CD4-positive, alpha-beta T cell treated with Interleukin-21 for 1 hour (primary cell): ENCODE measurements around the gene ATL1.

Experiments used
- DNase-seq: peaks from one replicate; pipeline ENCODE4 v3.0.0-alpha.2; 2020

The ATL1 gene

DNA sequence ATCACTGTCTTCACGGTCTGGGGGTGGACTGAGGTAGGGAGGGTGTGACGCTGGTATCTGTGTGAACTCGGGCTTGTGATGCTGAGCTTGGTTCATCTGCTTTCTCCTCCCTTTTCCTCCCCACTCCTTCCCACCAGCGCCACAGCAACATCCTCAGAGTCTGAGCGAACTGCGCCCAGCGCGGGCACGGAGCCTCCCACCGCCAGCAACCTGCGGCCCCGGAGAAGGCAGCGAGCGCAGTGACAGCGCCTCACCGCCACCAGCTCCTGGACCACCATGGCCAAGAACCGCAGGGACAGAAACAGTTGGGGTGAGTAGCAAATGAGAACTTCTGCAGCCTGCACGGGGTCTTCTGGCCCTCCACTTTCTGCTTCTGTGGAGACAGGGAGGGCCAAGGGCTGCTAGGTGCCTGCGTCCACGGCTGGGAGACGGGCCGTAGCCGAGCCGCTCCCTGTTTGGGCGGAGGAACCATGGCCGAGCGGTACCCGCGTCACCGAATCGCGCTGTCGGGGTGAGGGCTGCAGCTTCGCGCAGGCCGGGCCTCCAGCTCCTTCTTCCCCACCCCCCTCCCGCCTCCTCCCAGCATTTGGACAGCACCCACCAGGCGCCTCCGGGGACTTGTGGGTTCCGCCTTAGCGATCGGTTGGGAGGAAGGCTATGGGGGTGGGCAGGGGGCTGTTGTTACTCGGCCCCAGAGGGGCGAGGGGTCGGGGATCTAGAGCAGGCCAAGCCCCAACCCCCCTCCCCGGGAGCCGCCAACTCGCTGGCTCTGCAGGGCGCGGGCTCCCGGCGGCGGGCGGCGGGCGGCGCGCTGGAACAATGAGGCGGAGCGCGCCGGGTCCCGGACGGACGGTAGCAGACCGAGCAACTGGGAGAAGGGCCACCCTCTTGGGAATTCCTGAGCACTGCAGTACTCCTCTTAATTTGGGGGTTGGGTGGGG is at the start of gene ATL1:
Gene ATL1, plus strand, starts transcription at position 156 of the 941 bp plus-strand sequence. Its CDS starts 121 bp downstream, at position 277.
- DNase-seq = peak; percentile 31

DNA sequence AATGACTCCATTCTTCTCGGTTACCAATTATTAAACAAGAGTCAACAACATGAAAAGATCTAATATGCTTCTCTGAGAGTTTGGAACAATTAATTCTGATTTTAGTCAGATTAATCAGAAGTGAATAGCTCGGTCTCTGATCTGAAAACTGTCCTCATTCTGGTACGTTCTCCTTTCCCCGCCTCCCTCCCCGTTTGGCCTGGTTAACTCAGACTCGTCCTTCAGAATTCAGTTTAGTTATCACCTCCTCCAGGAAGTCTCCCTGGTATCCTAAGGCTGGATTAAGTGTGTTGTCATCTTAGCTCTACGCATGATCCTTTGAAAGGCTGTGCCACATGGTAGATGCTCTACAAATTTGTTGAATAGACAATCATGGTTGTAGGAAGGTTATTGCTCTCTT is 49.8 kb upstream of the ATL1 start:
- DNase-seq = no peak

DNA sequence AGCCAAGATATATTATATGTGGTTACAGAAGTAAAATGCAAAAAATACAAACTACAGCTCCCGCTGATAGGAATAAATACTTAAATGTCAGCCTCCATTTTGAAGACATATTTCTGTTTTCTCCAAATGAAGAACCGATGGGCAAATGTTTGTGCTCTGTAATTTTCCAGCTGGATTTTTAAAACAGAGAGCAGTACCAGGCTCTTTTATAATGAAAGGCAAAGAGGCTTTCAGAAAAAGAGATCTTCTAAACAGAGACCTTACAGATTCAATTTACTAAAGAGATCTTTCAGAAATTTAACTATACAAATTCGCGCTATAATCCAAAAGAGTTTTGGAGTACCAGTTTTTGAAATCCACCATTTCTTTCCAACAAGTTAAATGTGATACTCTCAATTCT is 47.5 kb upstream of the ATL1 start:
- no peak for DNase-seq

DNA sequence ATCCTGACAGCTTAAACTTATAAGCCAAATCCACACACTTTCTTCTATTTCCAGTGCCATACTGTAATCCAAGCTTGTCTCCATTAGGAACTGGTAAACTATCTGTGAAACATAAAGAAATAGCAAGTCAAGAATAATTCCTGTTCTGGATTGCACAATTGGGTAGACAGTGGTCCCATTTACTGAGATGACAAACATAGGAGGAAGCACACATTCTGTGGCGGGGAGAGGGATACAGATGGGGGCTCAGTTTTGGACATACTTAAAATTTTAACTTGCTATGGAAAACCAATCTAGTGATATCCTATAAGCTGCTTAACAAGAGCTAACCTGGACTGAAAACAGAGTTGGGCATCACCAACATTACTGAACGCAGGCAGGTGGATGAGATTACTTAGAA is 43.9 kb upstream of the ATL1 start:
- no peak for DNase-seq

- peak; percentile 39 for DNase-seq
Observed at GRCh38 chr14:50520947-50521815, 38.8 kb upstream of the ATL1 start.

GRCh38 chr14:50521912-50522341 is 38.0 kb upstream of the ATL1 start:
- peak; percentile 15 for DNase-seq

DNA sequence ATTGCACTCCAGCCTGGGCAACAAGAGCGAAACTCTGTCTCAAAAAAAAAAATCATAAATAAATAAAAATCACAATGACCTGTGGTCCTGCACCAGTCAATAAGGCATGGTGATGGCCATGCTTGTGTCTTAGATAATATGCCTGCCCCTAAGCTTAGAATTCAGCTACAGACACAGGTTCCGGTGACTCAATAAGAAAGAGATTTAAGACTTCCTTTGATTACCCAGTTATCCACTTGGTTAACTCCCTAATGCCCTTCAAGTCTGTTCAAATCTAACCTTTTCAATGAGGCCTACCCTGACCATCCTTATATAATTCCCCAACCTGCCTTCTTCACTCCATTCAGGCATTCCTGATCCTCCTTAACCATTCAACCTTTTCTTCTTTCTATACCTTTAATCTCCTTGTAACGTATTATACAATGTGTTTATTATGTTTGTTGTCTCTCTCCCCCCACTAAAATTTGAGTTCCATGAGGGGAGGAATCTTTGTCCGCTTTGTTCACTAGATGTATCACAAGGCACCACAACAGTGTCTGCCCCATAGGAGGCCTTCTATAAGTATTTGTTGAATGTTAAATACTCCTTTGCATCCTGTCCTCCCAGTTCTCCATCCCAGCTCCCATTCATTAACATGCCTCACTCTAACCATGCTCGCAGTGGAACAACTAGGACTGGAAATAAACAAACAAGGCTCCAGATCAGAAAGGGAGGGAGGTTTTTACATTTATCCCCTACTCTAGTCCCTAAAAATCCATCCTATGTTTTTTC is 36.5 kb upstream of the ATL1 start:
- no peak for DNase-seq

- DNase-seq = no peak
Observed at GRCh38 chr14:50524060-50524459, 35.9 kb upstream of the ATL1 start.

- no peak for DNase-seq
Observed at GRCh38 chr14:50524731-50525515, 35.0 kb upstream of the ATL1 start.

GRCh38 chr14:50528000-50528399 is 31.9 kb upstream of the ATL1 start:
- no peak for DNase-seq

- no peak for DNase-seq
Observed at GRCh38 chr14:50529288-50530179, 30.4 kb upstream of the ATL1 start.

DNA sequence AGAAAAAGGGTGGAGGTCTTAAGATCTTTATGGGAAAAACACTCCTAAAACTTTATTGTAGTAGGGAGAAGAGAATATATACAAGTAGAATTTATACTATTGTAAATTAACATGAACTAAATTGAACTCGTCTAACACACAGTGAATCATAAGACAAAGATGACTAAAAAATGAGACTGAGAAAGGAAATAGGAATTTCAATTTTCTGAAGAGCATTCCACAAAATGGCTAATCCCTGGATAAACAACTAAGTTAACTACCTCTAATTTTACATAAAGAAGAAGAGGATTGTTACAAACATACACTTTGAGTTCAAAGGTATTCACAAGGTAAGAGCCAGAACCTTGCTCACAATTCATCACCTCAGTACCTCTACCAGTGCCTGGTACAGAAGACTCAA is 29.6 kb upstream of the ATL1 start:
- no peak for DNase-seq

- DNase-seq = no peak
Observed at GRCh38 chr14:50530794-50531365, 29.1 kb upstream of the ATL1 start.

- DNase-seq = peak; percentile 25
Observed at GRCh38 chr14:50531595-50532501, 28.1 kb upstream of the ATL1 start.

DNA sequence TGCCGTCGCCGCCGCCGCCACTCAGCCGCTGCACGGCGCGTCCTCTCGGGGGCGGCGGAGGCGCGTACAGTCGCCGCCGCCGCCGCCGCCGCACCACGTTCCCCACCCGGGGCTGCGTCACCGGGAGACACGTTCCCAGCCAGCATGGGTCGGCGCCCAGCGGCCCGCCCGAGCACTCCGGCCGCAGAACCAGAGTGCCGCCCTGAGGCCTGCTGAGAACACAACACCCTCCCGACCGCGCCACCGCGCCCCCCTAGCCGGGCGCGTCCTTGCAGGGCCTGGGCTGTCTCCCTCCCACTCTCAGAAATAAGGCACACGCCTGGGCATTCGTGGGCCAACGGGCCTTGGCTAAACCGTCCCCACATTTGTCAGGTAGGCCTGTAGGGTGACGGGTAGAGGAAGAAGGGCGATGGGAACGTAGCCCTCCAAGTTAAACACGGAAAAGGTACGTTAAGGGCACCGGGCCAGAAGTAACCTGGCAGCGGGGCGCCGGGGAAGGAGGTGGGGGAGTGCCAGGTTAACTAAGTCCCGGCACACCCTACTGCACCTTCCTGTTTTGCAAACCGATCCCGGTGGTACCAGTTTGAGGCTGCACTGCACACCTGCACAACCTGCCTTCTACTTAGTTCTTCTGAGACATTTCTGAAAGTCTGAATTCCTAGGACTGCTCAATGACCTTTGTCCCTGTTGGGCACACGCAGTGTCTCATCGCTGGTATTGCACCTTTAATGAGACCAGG is 27.3 kb upstream of the ATL1 start, which contains the start of gene MAP4K5:
Gene MAP4K5, minus strand, starts transcription at position 68 of the 739 bp plus-strand sequence. CDS start 520 bp downstream, outside the sequence.
- peak; percentile 91 for DNase-seq

GRCh38 chr14:50533241-50533705 is 26.7 kb upstream of the ATL1 start:
- peak; percentile 6 for DNase-seq

- no peak for DNase-seq
Observed at GRCh38 chr14:50533806-50534205, 26.1 kb upstream of the ATL1 start.

- DNase-seq = no peak
Observed at GRCh38 chr14:50534416-50534815, 25.5 kb upstream of the ATL1 start.
